ENCODE data around the gene MYO1E. TPM values are rescaled to one million over a fixed set of nuclear protein-coding genes. Genes with fewer than 3 reads are reported as not detected.

MYO1E gene
- total RNA-seq, 5 donors from 2014 or later (not counting 1 experiment from before 2014, with no cell fraction given), result 1.3 to 11.7 (median 4.3) TPM

GRCh38 chr15:59252137-59252536 is 120.5 kb downstream of the MYO1E start:
- H3K9me3 ChIP-seq, result no peaks in the 10 kb centered on the region
- no peak overlapping the region for H3K4me3 ChIP-seq (ENCODE audit: control insufficient read depth in 1 of 2, extremely low read depth in 1 of 2, low read length in 1 of 2)
- no peak for ATAC-seq (replicated peaks in 1 of 4)
- DNase-seq, result no peak
- no peak overlapping the region for H3K4me3 Mint-ChIP-seq
- no peak overlapping the region for H3K27ac Mint-ChIP-seq
- H3K27me3 Mint-ChIP-seq, result no peaks in the 10 kb centered on the region
- peaks cover 2% of the 10 kb centered on the region in 2 experiments for H3K4me1 ChIP-seq (ENCODE audit: control insufficient read depth in 1 of 2, extremely low read depth in 1 of 2, insufficient read depth in 2 of 2, low read length in 2 of 2)
- H3K27me3 ChIP-seq (replicated peaks in 1 of 2; ENCODE audit: control insufficient read depth in 2 of 2, extremely low read depth in 1 of 2, insufficient read depth in 2 of 2, low read length in 1 of 2), result peaks cover 0 to 2% of the 10 kb centered on the region in 2 experiments
- no peak overlapping the region for H3K27ac ChIP-seq (ENCODE audit: low read length)
- H3K36me3 Mint-ChIP-seq, result no peaks in the 10 kb centered on the region
- POLR2A ChIA-PET, result no interaction called here
- CTCF ChIA-PET, result no interaction called here
- 100% methylated on average over 2 of the region's 5 CpGs for WGBS (ENCODE audit: insufficient coverage)
- H3K4me1 Mint-ChIP-seq, result peaks cover 0 to 21% (median 15%) of the 10 kb centered on the region in 3 donors
- no peaks in the 10 kb centered on the region for H3K36me3 ChIP-seq (ENCODE audit: control insufficient read depth in 2 of 2, extremely low read depth in 1 of 2, insufficient read depth in 1 of 2, low read length in 1 of 2)
- no peaks in the 10 kb centered on the region for H3K9me3 Mint-ChIP-seq

- Histone ChIP-seq H3K4me3 (ENCODE audit: control insufficient read depth in 1 of 2, extremely low read depth in 1 of 2, low read length in 1 of 2) (no peak overlapping the region), H3K9me3 (no peaks in the 10 kb centered on the region), H3K4me1 (ENCODE audit: control insufficient read depth in 1 of 2, extremely low read depth in 1 of 2, insufficient read depth in 2 of 2, low read length in 2 of 2) (peaks cover 2% of the 10 kb centered on the region in 2 experiments), H3K27me3 (replicated peaks in 1 of 2; ENCODE audit: control insufficient read depth in 2 of 2, extremely low read depth in 1 of 2, insufficient read depth in 2 of 2, low read length in 1 of 2) (peaks cover 0 to 2% of the 10 kb centered on the region in 2 experiments), H3K36me3 (ENCODE audit: control insufficient read depth in 2 of 2, extremely low read depth in 1 of 2, insufficient read depth in 1 of 2, low read length in 1 of 2) (no peaks in the 10 kb centered on the region), H3K27ac (ENCODE audit: low read length) (no peak overlapping the region)
- Mint-ChIP-seq H3K4me1 (peaks cover 0 to 16% (median 11%) of the 10 kb centered on the region in 3 donors), H3K4me3 (no peak overlapping the region), H3K27ac (no peak overlapping the region), H3K9me3 (no peaks in the 10 kb centered on the region), H3K36me3 (no peaks in the 10 kb centered on the region), H3K27me3 (no peaks in the 10 kb centered on the region)
- no peak for DNase-seq
- ChIA-PET CTCF (no interaction called here), POLR2A (no interaction called here)
- no CpG with 5 or more reads among the region's 7 CpGs for WGBS (ENCODE audit: insufficient coverage)
- ATAC-seq (replicated peaks in 1 of 4), result no peak
Observed at GRCh38 chr15:59251001-59251845, 121.4 kb downstream of the MYO1E start.

- Mint-ChIP-seq H3K9me3 (no peaks in the 10 kb centered on the region), H3K4me3 (no peak overlapping the region), H3K27ac (no peak overlapping the region), H3K4me1 (peaks cover 0 to 7% (median 2%) of the 10 kb centered on the region in 3 donors), H3K36me3 (no peaks in the 10 kb centered on the region), H3K27me3 (no peaks in the 10 kb centered on the region)
- H3K4me1 ChIP-seq (ENCODE audit: control insufficient read depth in 1 of 2, extremely low read depth in 1 of 2, insufficient read depth in 2 of 2, low read length in 2 of 2), result no peaks in the 10 kb centered on the region
- no peak for DNase-seq
- CTCF ChIA-PET, result no interaction called here
- 87% methylated on average over 11 of the region's 13 CpGs for WGBS (ENCODE audit: insufficient coverage)
- ATAC-seq (replicated peaks in 1 of 4), result no peak
- POLR2A ChIA-PET, result no interaction called here
- no peaks in the 10 kb centered on the region for H3K9me3 ChIP-seq
- H3K27ac ChIP-seq (ENCODE audit: low read length), result no peak overlapping the region
- no peaks in the 10 kb centered on the region for H3K36me3 ChIP-seq (ENCODE audit: control insufficient read depth in 2 of 2, extremely low read depth in 1 of 2, insufficient read depth in 1 of 2, low read length in 1 of 2)
- H3K27me3 ChIP-seq (replicated peaks in 1 of 2; ENCODE audit: control insufficient read depth in 2 of 2, extremely low read depth in 1 of 2, insufficient read depth in 2 of 2, low read length in 1 of 2), result peaks cover 0 to 2% of the 10 kb centered on the region in 2 experiments
- H3K4me3 ChIP-seq (ENCODE audit: control insufficient read depth in 1 of 2, extremely low read depth in 1 of 2, low read length in 1 of 2), result no peak overlapping the region
Observed at GRCh38 chr15:59250249-59250648, 122.4 kb downstream of the MYO1E start.

GRCh38 chr15:59249816-59250215 is 122.9 kb downstream of the MYO1E start:
- POLR2A ChIA-PET, result no interaction called here
- Histone ChIP-seq H3K36me3 (ENCODE audit: control insufficient read depth in 2 of 2, extremely low read depth in 1 of 2, insufficient read depth in 1 of 2, low read length in 1 of 2) (no peaks in the 10 kb centered on the region), H3K4me1 (ENCODE audit: control insufficient read depth in 1 of 2, extremely low read depth in 1 of 2, insufficient read depth in 2 of 2, low read length in 2 of 2) (no peaks in the 10 kb centered on the region), H3K27ac (ENCODE audit: low read length) (no peak overlapping the region), H3K9me3 (no peaks in the 10 kb centered on the region), H3K4me3 (ENCODE audit: control insufficient read depth in 1 of 2, extremely low read depth in 1 of 2, low read length in 1 of 2) (no peak overlapping the region), H3K27me3 (replicated peaks in 1 of 2; ENCODE audit: control insufficient read depth in 2 of 2, extremely low read depth in 1 of 2, insufficient read depth in 2 of 2, low read length in 1 of 2) (peaks cover 0 to 2% of the 10 kb centered on the region in 2 experiments)
- H3K27me3 Mint-ChIP-seq, result no peaks in the 10 kb centered on the region
- no peak overlapping the region for H3K27ac Mint-ChIP-seq
- CTCF ChIA-PET, result no interaction called here
- no peaks in the 10 kb centered on the region for H3K9me3 Mint-ChIP-seq
- DNase-seq, result no peak
- WGBS (ENCODE audit: insufficient coverage), result 65% methylated on average over 3 of the region's 5 CpGs
- no peak overlapping the region for H3K4me3 Mint-ChIP-seq
- H3K36me3 Mint-ChIP-seq, result no peaks in the 10 kb centered on the region
- H3K4me1 Mint-ChIP-seq, result peaks cover 0 to 6% (median 2%) of the 10 kb centered on the region in 3 donors
- ATAC-seq (replicated peaks in 1 of 4), result no peak

- H3K27me3 ChIP-seq (replicated peaks in 1 of 2; ENCODE audit: control insufficient read depth in 2 of 2, extremely low read depth in 1 of 2, insufficient read depth in 2 of 2, low read length in 1 of 2), result peaks cover 0 to 2% of the 10 kb centered on the region in 2 experiments
- peaks cover 0 to 6% (median 2%) of the 10 kb centered on the region in 3 donors for H3K4me1 Mint-ChIP-seq
- ChIA-PET CTCF (interaction anchor here (0.6 to 1.8 kb wide), 9 partner anchors 18 to 282 kb away, joined by 3 to 9 read pairs (median 4); no protein-coding TSS in a partner anchor), POLR2A (no interaction called here)
- H3K27ac Mint-ChIP-seq, result no peak overlapping the region
- no peak overlapping the region for H3K27ac ChIP-seq (ENCODE audit: low read length)
- peak in 3 of 4 experiments; percentile 55 to 65 (median 61) for ATAC-seq (replicated peaks in 1 of 4)
- no peaks in the 10 kb centered on the region for H3K9me3 Mint-ChIP-seq
- H3K27me3 Mint-ChIP-seq, result no peaks in the 10 kb centered on the region
- no peaks in the 10 kb centered on the region for H3K36me3 Mint-ChIP-seq
- peak in 33 of 35 experiments; percentile 5 to 71 (median 37) for DNase-seq
- no peaks in the 10 kb centered on the region for H3K9me3 ChIP-seq
- H3K4me1 ChIP-seq (ENCODE audit: control insufficient read depth in 1 of 2, extremely low read depth in 1 of 2, insufficient read depth in 2 of 2, low read length in 2 of 2), result no peaks in the 10 kb centered on the region
- WGBS (ENCODE audit: insufficient coverage), result 0% methylated on average over 2 of the region's 2 CpGs
- H3K4me3 ChIP-seq (ENCODE audit: control insufficient read depth in 1 of 2, extremely low read depth in 1 of 2, low read length in 1 of 2), result no peak overlapping the region
- H3K36me3 ChIP-seq (ENCODE audit: control insufficient read depth in 2 of 2, extremely low read depth in 1 of 2, insufficient read depth in 1 of 2, low read length in 1 of 2), result no peaks in the 10 kb centered on the region
- H3K4me3 Mint-ChIP-seq, result no peak overlapping the region
Observed at GRCh38 chr15:59247364-59247763, 125.3 kb downstream of the MYO1E start.

- no peak for ATAC-seq (replicated peaks in 1 of 4)
- POLR2A ChIA-PET, result no interaction called here
- no peaks in the 10 kb centered on the region for H3K9me3 Mint-ChIP-seq
Observed at GRCh38 chr15:59245559-59245958, 127.1 kb downstream of the MYO1E start.

More at GRCh38 chr15:59245559-59245958, 127.1 kb downstream of the MYO1E start:
- Mint-ChIP-seq H3K27ac (no peak overlapping the region), H3K27me3 (peaks cover 0 to 3% of the 10 kb centered on the region in 2 donors), H3K4me3 (no peak overlapping the region), H3K36me3 (no peaks in the 10 kb centered on the region), H3K4me1 (peaks cover 0 to 3% (median 0%) of the 10 kb centered on the region in 3 donors)
- H3K4me3 ChIP-seq (ENCODE audit: control insufficient read depth in 1 of 2, extremely low read depth in 1 of 2, low read length in 1 of 2), result no peak overlapping the region
- CTCF ChIA-PET, result interaction anchor here (0.6 to 1.4 kb wide), 6 partner anchors 9 to 287 kb away, joined by 3 to 7 read pairs (median 3); no protein-coding TSS in a partner anchor
- no peaks in the 10 kb centered on the region for H3K36me3 ChIP-seq (ENCODE audit: control insufficient read depth in 2 of 2, extremely low read depth in 1 of 2, insufficient read depth in 1 of 2, low read length in 1 of 2)
- DNase-seq, result no peak
- H3K27ac ChIP-seq (ENCODE audit: low read length), result no peak overlapping the region
- no peaks in the 10 kb centered on the region for H3K4me1 ChIP-seq (ENCODE audit: control insufficient read depth in 1 of 2, extremely low read depth in 1 of 2, insufficient read depth in 2 of 2, low read length in 2 of 2)
- WGBS (ENCODE audit: insufficient coverage), result 100% methylated on average over 1 of the region's 2 CpGs
- H3K9me3 ChIP-seq, result no peaks in the 10 kb centered on the region
- H3K27me3 ChIP-seq (replicated peaks in 1 of 2; ENCODE audit: control insufficient read depth in 2 of 2, extremely low read depth in 1 of 2, insufficient read depth in 2 of 2, low read length in 1 of 2), result no peaks in the 10 kb centered on the region
